NCI-H146 treated with DMSO at 0.1 percent for 48 hours (cell line): ENCODE data around the gene MMP17.

Source experiments
- DNase-seq: peaks from one replicate; lab custom pipeline; 2025; ENCODE audit not compliant: unreplicated experiment; lab: John Stamatoyannopoulos, UW

The MMP17 gene

GRCh38 chr12:131847456-131847855, 19.3 kb downstream of the MMP17 start:
- DNase-seq: no peak

- DNase-seq: no peak
These were observed 20.6 kb downstream of the MMP17 start for GRCh38 chr12:131848753-131849152.

GRCh38 chr12:131849700-131850553, 21.7 kb downstream of the MMP17 start:
- DNase-seq: no peak

- no peak for DNase-seq
These were observed 22.8 kb downstream of the MMP17 start for GRCh38 chr12:131850856-131851559.

- DNase-seq: no peak
These were observed 23.8 kb downstream of the MMP17 start for GRCh38 chr12:131851741-131852550.

GRCh38 chr12:131852551-131853299, 24.5 kb downstream of the MMP17 start:
- DNase-seq: no peak

- DNase-seq: no peak
These were observed 25.9 kb downstream of the MMP17 start for GRCh38 chr12:131853832-131854797.

- no peak for DNase-seq
These were observed 26.8 kb downstream of the MMP17 start for GRCh38 chr12:131854861-131855476.

- no peak for DNase-seq
These were observed 27.4 kb downstream of the MMP17 start for GRCh38 chr12:131855521-131856142.

- DNase-seq: no peak
These were observed 28.3 kb downstream of the MMP17 start for GRCh38 chr12:131856366-131857097.

- no peak for DNase-seq
These were observed 30.0 kb downstream of the MMP17 start for GRCh38 chr12:131857908-131858850.

- peak; percentile 40 for DNase-seq
These were observed 32.5 kb downstream of the MMP17 start for GRCh38 chr12:131860472-131861260.

GRCh38 chr12:131861261-131862083, 33.3 kb downstream of the MMP17 start:
- no peak for DNase-seq

- no peak for DNase-seq
These were observed 33.9 kb downstream of the MMP17 start for GRCh38 chr12:131862084-131862441.

- no peak for DNase-seq
These were observed 34.4 kb downstream of the MMP17 start for GRCh38 chr12:131862600-131862993.
